ENCODE results near the gene ATMIN.

GRCh38 chr16:81006211-81006812 lies 29.3 kb upstream of the ATMIN start:
- TF ChIP-seq EZH2 (IDR thresholded peaks at IDR 0.05) (no peak), CTCF (IDR thresholded peaks at IDR 0.05) (no peak)

Measured in neural progenitor cell (in vitro differentiated cells).